H1 (cell line): ENCODE data around the gene TYR. TPM values are rescaled to one million over a fixed set of nuclear protein-coding genes. Genes with fewer than 3 reads are reported as not detected.
"Not testable (repeated sequence)": the region's sequence is repeated elsewhere in the genome, so short reads cannot be mapped to it uniquely, and the experiment has no call there.

Source experiments
- CTCF ChIA-PET: fragments of 300-600 bp; sonication (Branson Sonifier 250); formaldehyde crosslinking; loops from one replicate; lab custom pipeline; 2021; ENCODE audit not compliant: partially characterized antibody; lab: Charles Lee
- POLR2A ChIA-PET: fragments of 300-600 bp; sonication (Branson Sonifier 250); formaldehyde crosslinking; loops from one replicate; lab custom pipeline; 2021; ENCODE audit warnings: inconsistent platforms; ENCODE audit not compliant: partially characterized antibody; lab: Charles Lee
- DNase-seq, 2 experiments: peaks; one replicate each; pipeline versions ENCODE4 v3.0.0 to v3.0.0-alpha.2; 2010 to 2022; ENCODE audit warnings: low spot score in 2 of 2, low read depth in 1 of 2, mixed read lengths in 1 of 2
- FAIRE-seq: peaks from 2 replicates; lab custom pipeline; 2011; peaks lifted over from hg19 to GRCh38; lab: Jason Lieb, UNC
- H2AFZ ChIP-seq: 2 replicates; pipeline ENCODE4 v1.8.1; 2012; ENCODE audit warnings: low read length, inconsistent platforms
- H2AK5ac ChIP-seq: 2 replicates; pipeline ENCODE4 v1.6.1; 2013; ENCODE audit warnings: low read depth, low read length
- H2BK120ac ChIP-seq: replicated peaks from 2 replicates; pipeline ENCODE3; 2013; ENCODE audit warnings: low read depth, low read length, inconsistent platforms
- H2BK12ac ChIP-seq: 2 replicates; pipeline ENCODE4 v1.6.1; 2013; ENCODE audit warnings: low read depth, low read length
- H2BK15ac ChIP-seq: 2 replicates; pipeline ENCODE4 v1.6.1; 2013; ENCODE audit warnings: low read length
- H2BK20ac ChIP-seq: 2 replicates; pipeline ENCODE4 v1.6.1; 2013; ENCODE audit warnings: low read length
- H2BK5ac ChIP-seq: 2 replicates; pipeline ENCODE4 v1.6.1; 2013; ENCODE audit warnings: low read depth, low read length
- H3K14ac ChIP-seq: 2 replicates; pipeline ENCODE4 v1.6.1; 2013; ENCODE audit warnings: inconsistent platforms; ENCODE audit not compliant: insufficient read length
- H3K18ac ChIP-seq: 2 replicates; pipeline ENCODE4 v1.6.1; 2013; ENCODE audit warnings: low read length; ENCODE audit errors: extremely low read depth
- H3K23ac ChIP-seq: 2 replicates; pipeline ENCODE4 v1.6.1; 2013; ENCODE audit warnings: inconsistent platforms; ENCODE audit not compliant: insufficient read length
- H3K23me2 ChIP-seq: 2 replicates; pipeline ENCODE4 v1.6.1; 2013; ENCODE audit warnings: low read depth, low read length
- H3K27ac ChIP-seq: 2 replicates; pipeline ENCODE4 v1.6.1; 2011; ENCODE audit warnings: low read depth, low read length, inconsistent platforms
- H3K27me3 ChIP-seq, 4 experiments: replicated peaks in 1 of 4; 1 replicate in 1 of 4; 2 replicates in 3 of 4; pipeline versions ENCODE4 v1.6.1 to v1.8.1; 2011 to 2013; ENCODE audit warnings: low read length in 3 of 4, mild to moderate bottlenecking in 3 of 4, inconsistent platforms in 2 of 4, mixed read lengths in 2 of 4, moderate library complexity in 1 of 4; ENCODE audit not compliant: control insufficient read depth in 3 of 4, insufficient read depth in 3 of 4; ENCODE audit errors: extremely low read depth in 1 of 4
- H3K36me3 ChIP-seq, 4 experiments: 2 replicates each; pipeline versions ENCODE4 v1.6.1 to v1.8.1; 2011 to 2013; ENCODE audit warnings: mild to moderate bottlenecking in 4 of 4, low read length in 3 of 4, moderate library complexity in 2 of 4, control low read depth in 1 of 4, inconsistent platforms in 1 of 4; ENCODE audit not compliant: insufficient read depth in 4 of 4, control insufficient read depth in 2 of 4
- H3K4ac ChIP-seq: replicated peaks from 2 replicates; pipeline ENCODE3; 2013; ENCODE audit warnings: low read length, low read depth, mixed read lengths, inconsistent platforms; ENCODE audit not compliant: insufficient read length
- H3K4me1 ChIP-seq, 4 experiments: replicated peaks in 1 of 4; 1 replicate in 1 of 4; 2 replicates in 3 of 4; pipeline versions ENCODE4 v1.6.1 to v1.8.1; 2011 to 2013; ENCODE audit warnings: low read length in 3 of 4, inconsistent platforms in 2 of 4, mixed read lengths in 1 of 4; ENCODE audit not compliant: insufficient read depth in 4 of 4, control insufficient read depth in 3 of 4
- H3K4me2 ChIP-seq, 2 experiments: 2 replicates each; pipeline versions ENCODE4 v1.6.1 to v1.8.1; 2011 to 2013; ENCODE audit warnings: low read depth in 2 of 2, low read length in 2 of 2, control low read depth in 1 of 2, inconsistent platforms in 1 of 2, mild to moderate bottlenecking in 1 of 2; ENCODE audit not compliant: insufficient read depth in 1 of 2
- H3K4me3 ChIP-seq, 4 experiments: fragments of 200-600, 300-600 bp in 1 of 4; sonication (generic), shearing (Covaris generic), sonication (Bioruptor Twin) in 1 of 4; 2 replicates each; pipeline versions ENCODE4 v1.5.1 to v1.8.1; 2011 to 2016; ENCODE audit warnings: low read length in 4 of 4, low read depth in 3 of 4, control low read depth in 2 of 4, inconsistent platforms in 2 of 4, mild to moderate bottlenecking in 2 of 4, mixed read lengths in 1 of 4, moderate library complexity in 1 of 4; ENCODE audit not compliant: insufficient read depth in 2 of 4; ENCODE audit errors: extremely low read depth in 1 of 4
- H3K56ac ChIP-seq: replicated peaks from 2 replicates; pipeline ENCODE3; 2013; ENCODE audit warnings: low read depth, mild to moderate bottlenecking, mixed read lengths, low read length, inconsistent platforms; ENCODE audit not compliant: insufficient read length
- H3K79me1 ChIP-seq: 2 replicates; pipeline ENCODE4 v1.6.1; 2013; ENCODE audit warnings: low read depth, low read length, control low read depth
- H3K79me2 ChIP-seq, 2 experiments: 2 replicates each; pipeline versions ENCODE4 v1.6.1 to v1.8.1; 2012 to 2013; ENCODE audit warnings: low read length in 2 of 2, mild to moderate bottlenecking in 2 of 2, inconsistent platforms in 1 of 2; ENCODE audit not compliant: insufficient read depth in 2 of 2, control insufficient read depth in 1 of 2
- H3K9ac ChIP-seq, 4 experiments: replicated peaks in 1 of 4; 1 replicate in 1 of 4; 2 replicates in 3 of 4; pipeline versions ENCODE4 v1.6.1 to v1.8.1; 2011 to 2013; ENCODE audit warnings: low read depth in 3 of 4, low read length in 3 of 4, control low read depth in 2 of 4, mild to moderate bottlenecking in 2 of 4, moderate library complexity in 2 of 4, inconsistent platforms in 1 of 4; ENCODE audit errors: extremely low read depth in 1 of 4
- H3K9me3 ChIP-seq, 2 experiments: 2 replicates each; pipeline versions ENCODE4 v1.6.1 to v1.8.1; 2012 to 2013; ENCODE audit warnings: mild to moderate bottlenecking in 2 of 2, moderate library complexity in 2 of 2, control low read depth in 1 of 2, inconsistent platforms in 1 of 2, low read depth in 1 of 2, low read length in 1 of 2, mixed read lengths in 1 of 2; ENCODE audit not compliant: insufficient read depth in 2 of 2
- H4K20me1 ChIP-seq, 2 experiments: replicated peaks in 1 of 2; 2 replicates each; pipeline versions ENCODE3 to v1.8.1; 2011 to 2013; ENCODE audit warnings: inconsistent platforms in 2 of 2, low read length in 2 of 2, mild to moderate bottlenecking in 1 of 2; ENCODE audit not compliant: insufficient read depth in 2 of 2, control insufficient read depth in 1 of 2
- H4K5ac ChIP-seq: 2 replicates; pipeline ENCODE4 v1.6.1; 2013; ENCODE audit warnings: low read length, low read depth, mixed read lengths, inconsistent platforms; ENCODE audit not compliant: insufficient read length
- H4K8ac ChIP-seq: 2 replicates; pipeline ENCODE4 v1.8.0; 2013; ENCODE audit warnings: mild to moderate bottlenecking, moderate library complexity, low read length, inconsistent platforms; ENCODE audit not compliant: insufficient read depth; ENCODE audit errors: extremely low read depth
- H4K91ac ChIP-seq: replicated peaks from 2 replicates; pipeline ENCODE3; 2013; ENCODE audit warnings: low read length, mixed read lengths, inconsistent platforms; ENCODE audit not compliant: insufficient read length
- EGR1 ChIP-seq: IDR thresholded peaks from 2 replicates; pipeline ENCODE4 v1.6.1; 2011; ENCODE audit warnings: low read depth, low read length, borderline replicate concordance
- KDM5A ChIP-seq: fragments of 200-600 bp; IDR thresholded peaks from 2 replicates; pipeline ENCODE4 v1.7.1; 2012; ENCODE audit warnings: mild to moderate bottlenecking, low read length, inconsistent platforms, mixed read lengths
- RFX5 ChIP-seq: IDR thresholded peaks from 2 replicates; pipeline ENCODE4 v1.6.1; 2011; ENCODE audit warnings: low read depth, low read length, improper control_type of control experiment, borderline replicate concordance
- TBP ChIP-seq: IDR thresholded peaks from 2 replicates; pipeline ENCODE4 v1.6.1; 2011; ENCODE audit warnings: low read depth, low read length, improper control_type of control experiment
- WGBS, 2 experiments: shearing (Covaris generic) in 1 of 2; methylation state at CpG; one replicate each; pipeline versions ENCODE4 v1.1.6 to v1.1.7; 2013 to 2015; ENCODE audit warnings: low lambda C conversion rate in 2 of 2, mixed read lengths in 2 of 2, inconsistent platforms in 1 of 2, low coverage in 1 of 2, missing lambda C conversion rate in 1 of 2; ENCODE audit not compliant: insufficient replicate concordance in 2 of 2, insufficient coverage in 1 of 2, insufficient read length in 1 of 2; ENCODE audit errors: extremely low coverage in 1 of 2, missing lambda C conversion rate in 1 of 2; 5-methylcytosine and 5-hydroxymethylcytosine counted together
- polyA plus RNA-seq, 7 experiments: library from polyadenylated mRNA; depleted of rRNA in 3 of 7; stranded (reverse) in 5 of 7; unstranded in 2 of 7; fragments of >200 nt in 5 of 7; fragments of 200-250 nt in 2 of 7; gene quantifications; 1 replicate in 5 of 7; 2 replicates in 1 of 7; 4 replicates in 1 of 7; pipeline versions ENCODE4 v1.2.1 to v1.2.3, GENCODE V29; 2011 to 2013; ENCODE audit warnings: missing spikeins in 2 of 7, mixed read lengths in 2 of 7
- total RNA-seq: library from RNA; stranded (reverse); fragmentation: NEBNext Ultra II Directional; extraction: Animal tissue kit (Norgen Biotek cat#: 25700); gene quantifications from 2 replicates; pipeline ENCODE4 v1.2.1, GENCODE V29; 2021
- TF ChIP-seq, protein P1 (sequence below): IDR thresholded peaks from 2 replicates; pipeline ENCODE4 v1.6.1; 2012; ENCODE audit warnings: inconsistent platforms
- TF ChIP-seq, protein P2 (sequence below): IDR thresholded peaks from 2 replicates; pipeline ENCODE4 v1.6.1; 2012; ENCODE audit warnings: inconsistent platforms

TYR gene
- total and polyA plus RNA-seq, 2 of the 8 experiments (the other 6 are each of a cell fraction or from before 2014, with no cell fraction given) = not detected

GRCh38 chr11:89279176-89279575, 101.5 kb downstream of the TYR start (continued):
- TF ChIP-seq TBP = no peak
- no peak for TF ChIP-seq RFX5
- TF ChIP-seq EGR1 = no peak
- TF ChIP-seq, protein P1, sequence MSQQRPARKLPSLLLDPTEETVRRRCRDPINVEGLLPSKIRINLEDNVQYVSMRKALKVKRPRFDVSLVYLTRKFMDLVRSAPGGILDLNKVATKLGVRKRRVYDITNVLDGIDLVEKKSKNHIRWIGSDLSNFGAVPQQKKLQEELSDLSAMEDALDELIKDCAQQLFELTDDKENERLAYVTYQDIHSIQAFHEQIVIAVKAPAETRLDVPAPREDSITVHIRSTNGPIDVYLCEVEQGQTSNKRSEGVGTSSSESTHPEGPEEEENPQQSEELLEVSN = no peak
- TF ChIP-seq KDM5A = no peak
- TF ChIP-seq, protein P2, sequence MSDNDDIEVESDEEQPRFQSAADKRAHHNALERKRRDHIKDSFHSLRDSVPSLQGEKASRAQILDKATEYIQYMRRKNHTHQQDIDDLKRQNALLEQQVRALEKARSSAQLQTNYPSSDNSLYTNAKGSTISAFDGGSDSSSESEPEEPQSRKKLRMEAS = no peak
- TF ChIP-seq, all 59 proteins: peak for 0

- H3K36me3 ChIP-seq, H3K27ac ChIP-seq, H2BK120ac ChIP-seq, H3K79me1 ChIP-seq, H2BK12ac ChIP-seq, H3K79me2 ChIP-seq, H3K4me2 ChIP-seq, H4K8ac ChIP-seq, H2BK5ac ChIP-seq, H2BK15ac ChIP-seq, DNase-seq, H3K4ac ChIP-seq, POLR2A ChIA-PET, CTCF ChIA-PET, FAIRE-seq, H4K20me1 ChIP-seq, H3K14ac ChIP-seq, H3K27me3 ChIP-seq, H3K56ac ChIP-seq, H2AK5ac ChIP-seq, H3K4me3 ChIP-seq, H3K23ac ChIP-seq, H3K4me1 ChIP-seq, H3K18ac ChIP-seq, H4K5ac ChIP-seq, H3K23me2 ChIP-seq, H4K91ac ChIP-seq, H2BK20ac ChIP-seq, H3K9me3 ChIP-seq, H3K9ac ChIP-seq: not testable (repeated sequence)
- 86% methylated on average over 3 of the region's 3 CpGs; no CpG with 5 or more reads in 1 of the 2 experiments for WGBS, 2 experiments
- H2AFZ ChIP-seq = peak overlapping the region; percentile 88
Measured at GRCh38 chr11:89281032-89281677, 103.5 kb downstream of the TYR start.
